ENCODE measurements around the gene OLIG1. TPM values are rescaled to one million over a fixed set of nuclear protein-coding genes. Genes with fewer than 3 reads are reported as not detected.

Gene OLIG1
- total RNA-seq, 1 experiment from 2014 or later = not detected

DNA sequence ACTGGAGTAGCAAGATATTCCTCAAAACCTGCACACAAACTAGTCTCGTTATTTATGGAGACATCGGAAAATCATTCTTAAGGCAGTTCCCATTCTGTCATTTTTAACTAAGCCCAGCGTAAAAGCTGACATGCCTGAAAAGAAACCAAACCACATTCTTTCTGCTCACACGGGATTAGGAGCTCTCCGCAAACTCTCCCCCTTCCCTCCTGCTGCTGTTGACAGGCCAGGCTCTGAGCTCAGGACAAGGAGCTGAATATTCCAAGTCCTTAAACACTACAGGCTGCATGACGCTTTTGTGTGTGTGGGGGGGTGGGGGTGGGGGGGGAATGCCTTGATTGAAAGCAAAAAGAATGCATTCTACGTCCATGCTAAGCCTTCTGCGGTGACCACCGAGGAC, 5.2 kb downstream of the OLIG1 start:
- Histone ChIP-seq H2AFZ (ENCODE audit: low read length) (no peak overlapping the region), H3K79me2 (ENCODE audit: low read length) (no peaks in the 10 kb centered on the region), H3K4me1 (ENCODE audit: insufficient read depth, low read length) (peaks cover 12% of the 10 kb centered on the region), H3F3A (ENCODE audit: low read length, unreplicated experiment) (no peaks in the 10 kb centered on the region), H3K36me3 (ENCODE audit: low read depth, low read length) (no peaks in the 10 kb centered on the region), H4K20me1 (ENCODE audit: low read length) (no peaks in the 10 kb centered on the region), H3K9me2 (replicated peaks; ENCODE audit: low read length) (no peaks in the 10 kb centered on the region), H3K9ac (ENCODE audit: low read length) (no peak overlapping the region), H3K9me3 (ENCODE audit: low read length) (no peaks in the 10 kb centered on the region), H3K27me3 (ENCODE audit: low read length) (peaks cover 46% of the 10 kb centered on the region), H3K4me2 (ENCODE audit: low read length) (no peak overlapping the region), H3K27ac (ENCODE audit: low read length) (no peak overlapping the region), H3K4me3 (ENCODE audit: low read length) (no peak overlapping the region)
- ChIA-PET POLR2A (ENCODE audit: unreplicated experiment) (no interaction called here), CTCF (no interaction called here)
- ATAC-seq (no peak), DNase-seq (no peak)
- TF ChIP-seq, protein P1, sequence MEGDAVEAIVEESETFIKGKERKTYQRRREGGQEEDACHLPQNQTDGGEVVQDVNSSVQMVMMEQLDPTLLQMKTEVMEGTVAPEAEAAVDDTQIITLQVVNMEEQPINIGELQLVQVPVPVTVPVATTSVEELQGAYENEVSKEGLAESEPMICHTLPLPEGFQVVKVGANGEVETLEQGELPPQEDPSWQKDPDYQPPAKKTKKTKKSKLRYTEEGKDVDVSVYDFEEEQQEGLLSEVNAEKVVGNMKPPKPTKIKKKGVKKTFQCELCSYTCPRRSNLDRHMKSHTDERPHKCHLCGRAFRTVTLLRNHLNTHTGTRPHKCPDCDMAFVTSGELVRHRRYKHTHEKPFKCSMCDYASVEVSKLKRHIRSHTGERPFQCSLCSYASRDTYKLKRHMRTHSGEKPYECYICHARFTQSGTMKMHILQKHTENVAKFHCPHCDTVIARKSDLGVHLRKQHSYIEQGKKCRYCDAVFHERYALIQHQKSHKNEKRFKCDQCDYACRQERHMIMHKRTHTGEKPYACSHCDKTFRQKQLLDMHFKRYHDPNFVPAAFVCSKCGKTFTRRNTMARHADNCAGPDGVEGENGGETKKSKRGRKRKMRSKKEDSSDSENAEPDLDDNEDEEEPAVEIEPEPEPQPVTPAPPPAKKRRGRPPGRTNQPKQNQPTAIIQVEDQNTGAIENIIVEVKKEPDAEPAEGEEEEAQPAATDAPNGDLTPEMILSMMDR (conservative IDR thresholded peaks at IDR 0.05; ENCODE audit: low read depth, low read length) = no peak
- TF ChIP-seq EZH2phosphoT487 (IDR thresholded peaks at IDR 0.05; ENCODE audit: borderline replicate concordance, low read length) (no peak), EZH2 (IDR thresholded peaks at IDR 0.05; ENCODE audit: low read length, unreplicated experiment) (no peak)
- intact Hi-C loops (cut with micrococcal nuclease) = no loop called here
- BruUV-seq (replicated peaks) = no TSS peak

DNA sequence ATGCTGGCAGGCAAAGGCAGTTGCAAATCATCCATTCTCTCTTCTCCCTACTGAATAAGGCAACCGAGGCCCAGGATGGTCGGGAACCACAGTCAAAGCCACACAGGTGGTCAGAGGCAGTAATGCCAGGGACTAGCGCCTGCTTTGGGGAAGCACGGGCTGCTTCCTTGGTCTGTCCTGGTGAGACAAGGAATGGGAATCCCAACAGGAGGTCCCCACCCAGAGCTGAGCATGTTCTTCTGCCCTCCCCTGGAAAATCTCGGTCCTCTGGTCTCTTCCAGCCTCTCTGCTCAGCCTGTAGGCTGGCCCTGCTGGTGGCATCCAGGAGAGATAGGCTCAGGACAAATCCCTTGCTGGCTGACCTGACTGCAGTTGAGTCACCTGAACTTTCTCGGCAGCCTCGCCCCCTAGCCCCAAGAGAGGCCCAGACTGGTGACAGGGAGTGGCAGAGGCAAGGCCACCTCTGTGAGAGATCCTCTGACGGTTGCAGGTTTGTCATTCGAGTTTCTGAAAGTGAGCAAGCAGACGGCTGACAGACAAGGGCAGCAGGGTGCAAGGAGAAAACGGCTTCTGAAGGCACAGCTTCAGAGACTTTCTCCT, 5.8 kb downstream of the OLIG1 start:
- Histone ChIP-seq H3K4me2 (ENCODE audit: low read length) (no peak overlapping the region), H3K4me1 (ENCODE audit: insufficient read depth, low read length) (peaks cover 12% of the 10 kb centered on the region), H2AFZ (ENCODE audit: low read length) (no peak overlapping the region), H3K79me2 (ENCODE audit: low read length) (no peaks in the 10 kb centered on the region), H4K20me1 (ENCODE audit: low read length) (no peaks in the 10 kb centered on the region), H3K9me2 (replicated peaks; ENCODE audit: low read length) (no peaks in the 10 kb centered on the region), H3K4me3 (ENCODE audit: low read length) (no peak overlapping the region), H3K9me3 (ENCODE audit: low read length) (no peaks in the 10 kb centered on the region), H3F3A (ENCODE audit: low read length, unreplicated experiment) (no peaks in the 10 kb centered on the region), H3K27me3 (ENCODE audit: low read length) (peaks cover 43% of the 10 kb centered on the region), H3K27ac (ENCODE audit: low read length) (no peak overlapping the region), H3K9ac (ENCODE audit: low read length) (no peak overlapping the region), H3K36me3 (ENCODE audit: low read depth, low read length) (no peaks in the 10 kb centered on the region)
- DNase-seq (no peak), ATAC-seq (no peak)
- no TSS peak for BruUV-seq (replicated peaks)
- intact Hi-C loops (cut with micrococcal nuclease) = no loop called here
- ChIA-PET CTCF (no interaction called here), POLR2A (ENCODE audit: unreplicated experiment) (no interaction called here)
- TF ChIP-seq, protein P1 (conservative IDR thresholded peaks at IDR 0.05; ENCODE audit: low read depth, low read length) = no peak
- TF ChIP-seq EZH2phosphoT487 (IDR thresholded peaks at IDR 0.05; ENCODE audit: borderline replicate concordance, low read length) (no peak), EZH2 (IDR thresholded peaks at IDR 0.05; ENCODE audit: low read length, unreplicated experiment) (no peak)

DNA sequence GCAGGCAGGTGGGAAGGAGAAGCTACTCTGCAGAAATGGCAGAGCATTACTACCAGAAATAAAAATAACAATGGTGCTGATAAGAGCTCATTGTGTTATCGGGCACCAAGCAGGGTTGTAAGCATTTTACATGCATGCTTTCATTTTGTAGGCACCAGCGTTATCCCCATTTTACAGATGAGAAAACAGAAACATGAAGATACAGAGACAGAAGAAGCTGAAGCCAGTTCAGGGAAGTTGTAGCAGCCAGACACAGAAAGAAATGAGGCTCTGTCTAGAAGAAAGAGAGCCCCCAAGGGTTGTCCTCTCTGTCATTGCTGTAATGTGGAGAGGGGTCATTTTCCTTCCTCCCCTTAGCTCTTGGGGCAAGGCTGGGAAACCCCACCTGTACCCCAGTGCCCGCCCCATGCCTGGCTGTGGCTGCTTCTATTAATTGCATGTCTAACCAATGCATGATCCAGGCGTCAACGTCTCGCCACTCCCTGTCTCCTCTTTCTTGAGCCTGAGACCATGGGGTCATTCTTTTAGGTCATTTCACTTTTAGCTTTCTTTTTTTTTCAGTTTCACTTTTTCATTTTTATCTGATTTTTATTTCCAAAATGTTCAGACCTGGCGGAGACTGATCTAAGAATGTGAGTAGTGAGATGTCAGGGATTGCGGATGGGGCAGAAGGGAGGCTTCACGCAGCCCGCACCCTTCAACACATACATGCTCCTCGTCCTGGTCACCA, 6.8 kb downstream of the OLIG1 start:
- CTCF ChIA-PET = no interaction called here
- Histone ChIP-seq H3K79me2 (ENCODE audit: low read length) (no peaks in the 10 kb centered on the region), H3K27ac (ENCODE audit: low read length) (no peak overlapping the region), H3K9me3 (ENCODE audit: low read length) (no peaks in the 10 kb centered on the region), H3K4me3 (ENCODE audit: low read length) (no peak overlapping the region), H3K4me1 (ENCODE audit: insufficient read depth, low read length) (peaks cover 12% of the 10 kb centered on the region), H2AFZ (ENCODE audit: low read length) (no peak overlapping the region), H3K36me3 (ENCODE audit: low read depth, low read length) (no peaks in the 10 kb centered on the region), H3K4me2 (ENCODE audit: low read length) (no peak overlapping the region), H3F3A (ENCODE audit: low read length, unreplicated experiment) (no peaks in the 10 kb centered on the region), H3K9ac (ENCODE audit: low read length) (no peak overlapping the region), H4K20me1 (ENCODE audit: low read length) (no peaks in the 10 kb centered on the region), H3K9me2 (replicated peaks; ENCODE audit: low read length) (no peaks in the 10 kb centered on the region), H3K27me3 (ENCODE audit: low read length) (peaks cover 33% of the 10 kb centered on the region)
- TF ChIP-seq, protein P1 (conservative IDR thresholded peaks at IDR 0.05; ENCODE audit: low read depth, low read length) = no peak
- intact Hi-C loops (cut with micrococcal nuclease) = no loop called here
- no peak for DNase-seq
- ATAC-seq = no peak
- BruUV-seq (replicated peaks) = no TSS peak
- POLR2A ChIA-PET (ENCODE audit: unreplicated experiment) = no interaction called here

Data from PC-3 (cell line).